HepG2 (cell line): Measurements from ENCODE around the gene RPS27L. TPM values are rescaled to one million over a fixed set of nuclear protein-coding genes. Genes with fewer than 3 reads are reported as not detected.

Source experiments
- ARNTL ChIP-seq: sonication (generic); formaldehyde crosslinking; IDR thresholded peaks from 2 replicates; pipeline ENCODE4 v1.4.0; 2020; ENCODE audit warnings: mild to moderate bottlenecking, missing genetic modification reagents
- ATF4 ChIP-seq, 2 experiments: fragments of 450-650 bp in 1 of 2; sonication (generic) in 1 of 2; formaldehyde crosslinking; IDR thresholded peaks; 2 replicates each; pipeline versions ENCODE4 v1.5.0 to v1.8.0; 2020 to 2022; ENCODE audit warnings: mild to moderate bottlenecking in 1 of 2, missing genetic modification reagents in 1 of 2
- CHD4 ChIP-seq: fragments of 200-600 bp; sonication (generic); IDR thresholded peaks from 2 replicates; pipeline ENCODE4 v1.7.0; 2017; ENCODE audit warnings: mild to moderate bottlenecking, low read length, borderline replicate concordance
- DMAP1 ChIP-seq: IDR thresholded peaks from 2 replicates; pipeline ENCODE4 v1.6.1; 2016
- HOXA5 ChIP-seq: sonication (generic); formaldehyde crosslinking; IDR thresholded peaks from 2 replicates; pipeline ENCODE4 v1.4.0; 2020; ENCODE audit warnings: missing genetic modification reagents
- KLF11 ChIP-seq: IDR thresholded peaks from 2 replicates; pipeline ENCODE4 v1.6.1; 2016; ENCODE audit warnings: missing compliant biosample characterization
- KLF16 ChIP-seq, 2 experiments: sonication (generic) in 1 of 2; formaldehyde crosslinking in 1 of 2; IDR thresholded peaks; 2 replicates each; pipeline versions ENCODE4 v1.6.1 to v1.8.0; 2016 to 2023; ENCODE audit warnings: missing genetic modification reagents in 2 of 2, missing compliant biosample characterization in 1 of 2
- MAFK ChIP-seq, 2 experiments: IDR thresholded peaks in 1 of 2; conservative IDR thresholded peaks in 1 of 2; 2 replicates each; pipeline ENCODE4 v1.6.1; 2011; ENCODE audit warnings: improper control_type of control experiment in 2 of 2, low read length in 2 of 2
- NR1H2 ChIP-seq: sonication (generic); formaldehyde crosslinking; IDR thresholded peaks from 2 replicates; pipeline ENCODE4 v1.8.1; 2022; ENCODE audit warnings: low read depth, missing genetic modification reagents, borderline replicate concordance
- RORA ChIP-seq: sonication (generic); formaldehyde crosslinking; IDR thresholded peaks from 2 replicates; pipeline ENCODE4 v1.5.0; 2020; ENCODE audit warnings: mild to moderate bottlenecking, missing genetic modification reagents, moderate library complexity
- SIN3A ChIP-seq: IDR thresholded peaks from 2 replicates; pipeline ENCODE4 v1.6.1; 2011; ENCODE audit warnings: low read depth, mild to moderate bottlenecking, control low read depth, low read length, borderline replicate concordance
- TEAD2 ChIP-seq: sonication (generic); formaldehyde crosslinking; IDR thresholded peaks from 2 replicates; pipeline ENCODE4 v1.9.0; 2021; ENCODE audit warnings: missing genetic modification reagents
- ZNF350 ChIP-seq: sonication (generic); formaldehyde crosslinking; IDR thresholded peaks from 2 replicates; pipeline ENCODE4 v1.4.0; 2020; ENCODE audit warnings: mild to moderate bottlenecking, low read depth, missing genetic modification reagents, borderline replicate concordance
- ZNF570 ChIP-seq: sonication (generic); formaldehyde crosslinking; IDR thresholded peaks from 2 replicates; pipeline ENCODE4 v1.4.0; 2020; ENCODE audit warnings: mild to moderate bottlenecking, missing genetic modification reagents, borderline replicate concordance
- ZNF609 ChIP-seq: sonication (generic); formaldehyde crosslinking; IDR thresholded peaks from 2 replicates; pipeline ENCODE4 v1.4.0; 2020; ENCODE audit warnings: mild to moderate bottlenecking, missing genetic modification reagents, borderline replicate concordance
- ZNF615 ChIP-seq: sonication (generic); formaldehyde crosslinking; IDR thresholded peaks from 2 replicates; pipeline ENCODE4 v1.5.0; 2020; ENCODE audit warnings: mild to moderate bottlenecking, missing genetic modification reagents, borderline replicate concordance
- polyA plus RNA-seq, 8 experiments: library from polyadenylated mRNA; depleted of rRNA in 3 of 8; stranded (reverse) in 7 of 8; unstranded in 1 of 8; fragments of >200 nt; fragmentation: Illumina TruSeq in 4 of 8; extraction: Trizol in 4 of 8; gene quantifications; 2 replicates each; pipeline versions ENCODE4 v1.2.1 to v1.2.3, GENCODE V29; 2011 to 2016; ENCODE audit warnings: low read depth in 4 of 8, missing spikeins in 1 of 8, mixed read lengths in 1 of 8; ENCODE audit not compliant: insufficient read depth in 1 of 8
- total RNA-seq, 5 experiments: library from RNA; depleted of rRNA; stranded (reverse); fragments of >200 nt; fragmentation: Illumina TruSeq; extraction: Trizol; gene quantifications; 2 replicates each; pipeline ENCODE4 v1.2.3, GENCODE V29; 2016; ENCODE audit warnings: low read depth in 1 of 5
- TF ChIP-seq, protein P1 (sequence below): sonication (generic); formaldehyde crosslinking; IDR thresholded peaks from 2 replicates; pipeline ENCODE4 v1.4.0; 2020; ENCODE audit warnings: missing genetic modification reagents, borderline replicate concordance

The RPS27L gene
- total and polyA plus RNA-seq, 2 of the 13 experiments (the other 11 are each of a cell fraction or from before 2014, with no cell fraction given): 231 to 433 TPM

DNA sequence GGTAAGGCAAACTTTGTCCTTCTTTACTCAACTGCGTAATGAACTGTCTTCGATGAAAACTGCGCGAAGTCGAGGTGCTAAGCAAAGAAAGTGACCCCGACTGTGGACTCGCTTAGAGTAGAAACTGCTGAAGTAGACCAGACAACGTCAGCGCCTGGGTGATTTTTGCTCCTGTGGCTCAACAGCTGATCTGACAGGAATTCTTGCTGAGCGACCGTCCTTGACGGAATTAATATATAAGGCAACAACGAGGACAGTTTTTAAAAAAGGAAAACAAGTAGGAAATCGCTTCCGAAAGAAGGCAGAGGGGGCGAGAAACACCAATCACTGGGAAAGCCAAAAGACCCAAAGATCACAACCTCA, 541 bp downstream of the RPS27L start (continued):
- TF ChIP-seq ATF4 (CRISPR knock-in tag; IDR thresholded peaks at IDR 0.05) (no peak), KLF16 (CRISPR knock-in tag; IDR thresholded peaks at IDR 0.05) (no peak), KLF11 (CRISPR knock-in tag) (no peak), HOXA5 (CRISPR knock-in tag) (peak; percentile 3; the same call in 1 of the 2 replicates), ZNF570 (CRISPR knock-in tag) (no peak), SIN3A (0 out of 2 replicates have a peak, but pooled peaks have one; percentile 1), ARNTL (CRISPR knock-in tag) (no peak), TEAD2 (no peak), NR1H2 (CRISPR knock-in tag) (no peak), DMAP1 (CRISPR knock-in tag) (no peak), RORA (CRISPR knock-in tag) (0 out of 2 replicates have a peak, but pooled peaks have one; percentile 52), ZNF609 (CRISPR knock-in tag) (no peak), ZNF350 (CRISPR knock-in tag) (no peak), ZNF615 (CRISPR knock-in tag) (no peak), CHD4 (no peak), MAFK (conservative IDR thresholded peaks at IDR 0.05 in 1 of 2, IDR thresholded peaks at IDR 0.05 in 1 of 2; ENCODE audit: low read length in 2 of 2) (0 out of 4 replicates have a peak, but pooled peaks of 1 of the 2 experiments have one; percentile 18)
- TF ChIP-seq, protein P1, sequence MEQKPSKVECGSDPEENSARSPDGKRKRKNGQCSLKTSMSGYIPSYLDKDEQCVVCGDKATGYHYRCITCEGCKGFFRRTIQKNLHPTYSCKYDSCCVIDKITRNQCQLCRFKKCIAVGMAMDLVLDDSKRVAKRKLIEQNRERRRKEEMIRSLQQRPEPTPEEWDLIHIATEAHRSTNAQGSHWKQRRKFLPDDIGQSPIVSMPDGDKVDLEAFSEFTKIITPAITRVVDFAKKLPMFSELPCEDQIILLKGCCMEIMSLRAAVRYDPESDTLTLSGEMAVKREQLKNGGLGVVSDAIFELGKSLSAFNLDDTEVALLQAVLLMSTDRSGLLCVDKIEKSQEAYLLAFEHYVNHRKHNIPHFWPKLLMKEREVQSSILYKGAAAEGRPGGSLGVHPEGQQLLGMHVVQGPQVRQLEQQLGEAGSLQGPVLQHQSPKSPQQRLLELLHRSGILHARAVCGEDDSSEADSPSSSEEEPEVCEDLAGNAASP (CRISPR knock-in tag): no peak
